Breast epithelium (tissue), 4 donors: Measurements from ENCODE around the gene GNA12. TPM values are rescaled to one million over a fixed set of nuclear protein-coding genes. Genes with fewer than 3 reads are reported as not detected.
A peak's percentile ranks its signal among the peaks of the same experiment; 100 is the strongest.
"Not testable (repeated sequence)": the region's sequence is repeated elsewhere in the genome, so short reads cannot be mapped to it uniquely, and the experiment has no call there.

Experiments used
- DNase-seq, 2 donors: peaks; one replicate each; pipeline ENCODE4 v3.0.0-alpha.2; 2019; ENCODE audit warnings: low spot score in 2 of 2
- H3K27ac ChIP-seq, 2 donors: fragments of 200-600 bp; sonication (generic) in 1 of 2; one replicate each; pipeline ENCODE4 v1.5.1; 2016 to 2019; ENCODE audit warnings: mild to moderate bottlenecking in 1 of 2
- H3K27me3 ChIP-seq, 2 donors: fragments of 200-600 bp; sonication (generic) in 1 of 2; one replicate each; pipeline versions ENCODE4 v1.5.1 to v1.6.0; 2017 to 2019; ENCODE audit warnings: control low read depth in 1 of 2, mild to moderate bottlenecking in 1 of 2
- H3K36me3 ChIP-seq: fragments of 200-600 bp; one replicate; pipeline ENCODE4 v1.5.1; 2019
- H3K4me1 ChIP-seq, 2 donors: fragments of 200-600 bp; sonication (generic); one replicate each; pipeline ENCODE4 v1.5.1; 2016 to 2019; ENCODE audit warnings: control low read depth in 1 of 2
- H3K4me3 ChIP-seq, 3 donors: fragments of 200-600 bp; sonication (generic); 1 replicate in 2 of 3; 2 replicates in 1 of 3; pipeline ENCODE4 v1.5.1; 2016 to 2019; ENCODE audit warnings: mild to moderate bottlenecking in 3 of 3, moderate library complexity in 2 of 3
- H3K9me3 ChIP-seq, 2 donors: fragments of 200-600 bp; sonication (generic) in 1 of 2; one replicate each; pipeline ENCODE4 v1.5.1; 2016 to 2019; ENCODE audit warnings: control low read depth in 1 of 2
- CTCF ChIP-seq, 3 donors: fragments of 450-650 bp; IDR thresholded peaks; one replicate each; pipeline ENCODE4 v1.5.1; 2016 to 2017; ENCODE audit warnings: antibody characterized with exemption in 3 of 3, mild to moderate bottlenecking in 3 of 3, moderate library complexity in 3 of 3
- POLR2A ChIP-seq: fragments of 450-650 bp; IDR thresholded peaks from one replicate; pipeline ENCODE4 v1.6.1; 2016; ENCODE audit warnings: antibody characterized with exemption, mild to moderate bottlenecking, moderate library complexity
- POLR2AphosphoS5 ChIP-seq, 3 donors: sonication (generic); formaldehyde crosslinking; IDR thresholded peaks; one replicate each; pipeline ENCODE4 v1.6.1; 2017; ENCODE audit warnings: antibody characterized with exemption in 3 of 3
- intact Hi-C: fragments of 100-400 bp; cut with DNase I; formaldehyde crosslinking; loops from one replicate; pipeline ENCODE4 v1.15.1; 2023; ENCODE audit warnings: low total_unique reads
- total RNA-seq, 3 donors: library from RNA; depleted of rRNA; stranded (reverse); fragments of >200 nt; gene quantifications; one replicate each; pipeline ENCODE4 v1.1.0, GENCODE V29; 2016

The GNA12 gene
- total RNA-seq, 3 donors from 2014 or later: 11.3 to 31.4 (median 24.9) TPM

- no peaks in the 10 kb centered on the region for H3K9me3 ChIP-seq
- no peaks in the 10 kb centered on the region for H3K4me1 ChIP-seq
- no peaks in the 10 kb centered on the region for H3K36me3 ChIP-seq
- no peak overlapping the region for H3K4me3 ChIP-seq
- peaks cover 0 to 17% of the 10 kb centered on the region in 2 donors for H3K27me3 ChIP-seq
- peak; percentile 60 to 75 for DNase-seq
- TF ChIP-seq POLR2AphosphoS5 (IDR thresholded peaks at IDR 0.05): no peak
- peak; percentile 26 to 73 (median 66) for TF ChIP-seq CTCF (IDR thresholded peaks at IDR 0.05)
- intact Hi-C loops: loop anchor here (10.0 kb wide), 1 partner anchor 206 kb away; the partner anchor contains the start of gene GRIFIN
- H3K27ac ChIP-seq: no peak overlapping the region
These were observed 163.2 kb downstream of the GNA12 start for GRCh38 chr7:2680792-2681490.

GRCh38 chr7:2680256-2680655 lies 163.9 kb downstream of the GNA12 start:
- TF ChIP-seq POLR2A (no peak), CTCF (IDR thresholded peaks at IDR 0.05) (no peak), POLR2AphosphoS5 (IDR thresholded peaks at IDR 0.05) (no peak)
- H3K4me1 ChIP-seq: no peaks in the 10 kb centered on the region
- H3K36me3 ChIP-seq: no peaks in the 10 kb centered on the region
- peaks cover 0 to 4% of the 10 kb centered on the region in 2 donors for H3K9me3 ChIP-seq
- intact Hi-C loops: loop anchor here (10.0 kb wide), 1 partner anchor 205 kb away; the partner anchor contains the start of gene GRIFIN
- peaks cover 0 to 16% of the 10 kb centered on the region in 2 donors for H3K27me3 ChIP-seq
- H3K27ac ChIP-seq: no peak overlapping the region
- no peak for DNase-seq
- no peak overlapping the region for H3K4me3 ChIP-seq

- peak overlapping the region in 2 of 3 donors; percentile 15 to 54 for H3K4me3 ChIP-seq
- peaks cover 0 to 16% of the 10 kb centered on the region in 2 donors for H3K27me3 ChIP-seq
- intact Hi-C loops: loop anchor here (10.0 kb wide), 1 partner anchor 205 kb away; the partner anchor contains the start of gene GRIFIN
- not testable (repeated sequence) for H3K27ac ChIP-seq, H3K36me3 ChIP-seq, H3K9me3 ChIP-seq, DNase-seq, H3K4me1 ChIP-seq
These were observed 164.7 kb downstream of the GNA12 start for GRCh38 chr7:2679135-2680127.

GRCh38 chr7:2678454-2678853 lies 165.7 kb downstream of the GNA12 start:
- H3K4me1 ChIP-seq, intact Hi-C loops, H3K36me3 ChIP-seq: not testable (repeated sequence)

More at GRCh38 chr7:2678454-2678853, 165.7 kb downstream of the GNA12 start:
- not testable (repeated sequence) for H3K27ac ChIP-seq, DNase-seq, H3K4me3 ChIP-seq, H3K9me3 ChIP-seq
- peaks cover 0 to 16% of the 10 kb centered on the region in 2 donors for H3K27me3 ChIP-seq

Other genes with a start within 250 kb of the GNA12 start
- gene TTYH3, start 212.3 kb downstream of the GNA12 start, total RNA-seq: 10 to 100 TPM; 11.6 to 17.9 (median 17.4) TPM
- under 1 TPM; 0.16 to 0.88 (median 0.33) TPM for gene AMZ1, start 156.1 kb downstream of the GNA12 start, total RNA-seq
- 1 to 10 TPM in 2 of 3 donors, under 1 TPM in 1; 0.80 to 2.9 (median 2.0) TPM for gene CARD11, start 199.6 kb upstream of the GNA12 start, total RNA-seq